Epithelial cell of proximal tubule (primary cell): ENCODE data around the gene ABHD8. TPM values are rescaled to one million over a fixed set of nuclear protein-coding genes. Genes with fewer than 3 reads are reported as not detected.
"Not testable (repeated sequence)": the region's sequence is repeated elsewhere in the genome, so short reads cannot be mapped to it uniquely, and the experiment has no call there.

Source experiments
- DNase-seq: peaks from one replicate; pipeline ENCODE4 v3.0.0-alpha.2; 2011; ENCODE audit warnings: low read depth
- H3K4me3 ChIP-seq: 2 replicates; pipeline ENCODE4 v1.5.1; 2011; ENCODE audit warnings: low read depth, mild to moderate bottlenecking, low read length
- CTCF ChIP-seq: conservative IDR thresholded peaks from 2 replicates; pipeline ENCODE4 v1.5.1; 2012; ENCODE audit warnings: low read depth, mild to moderate bottlenecking, low read length
- total RNA-seq: library from RNA; depleted of rRNA; stranded (reverse); fragments of >200 nt; gene quantifications from 2 replicates; pipeline ENCODE4 v1.2.3, GENCODE V29; 2015

ABHD8 gene
- total RNA-seq, 1 donor from 2014 or later, result 10.3 TPM

- no peak for DNase-seq
- no peak for TF ChIP-seq CTCF
- H3K4me3 ChIP-seq, result no peak overlapping the region
Observed at GRCh38 chr19:17303940-17304267, 679 bp upstream of the ABHD8 start.

DNA sequence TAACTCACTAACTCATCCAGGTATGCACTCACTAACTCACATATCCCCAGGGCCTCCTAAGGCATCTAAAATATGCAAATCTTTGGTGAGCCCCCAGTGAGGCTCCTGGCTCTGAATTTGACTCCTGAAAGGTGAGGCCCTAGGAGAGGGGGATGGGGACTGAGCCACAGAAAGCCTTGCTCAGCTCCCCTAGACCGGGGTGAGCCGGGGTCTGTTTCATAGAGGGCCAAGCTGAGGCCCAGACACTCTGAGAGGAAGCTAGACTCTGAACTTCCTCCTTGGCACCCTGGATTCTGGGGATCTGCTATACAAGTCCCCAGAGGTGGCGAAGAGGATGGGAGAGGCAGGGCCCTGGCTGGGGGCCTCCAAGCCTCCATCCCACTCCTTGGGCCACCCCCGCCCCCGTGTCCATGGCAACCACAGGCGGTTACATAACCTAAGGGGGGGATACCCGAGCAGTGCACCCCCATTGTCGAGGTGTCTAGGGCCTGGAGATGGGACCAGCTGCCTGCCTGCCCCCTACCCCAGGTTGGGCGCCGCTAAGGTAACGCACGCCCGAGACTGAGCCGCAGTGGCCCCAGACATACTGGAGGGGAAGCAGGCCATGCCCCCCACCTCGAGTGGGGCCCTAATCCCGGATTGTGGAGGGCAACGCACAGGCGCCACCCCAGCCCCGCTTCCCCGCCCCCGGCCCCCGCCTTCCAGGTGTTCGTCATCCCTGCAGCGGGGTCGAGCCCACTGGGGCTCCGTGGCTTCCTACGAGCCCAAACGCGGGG is 646 bp downstream of the ABHD8 start:
- peak overlapping the region; percentile 86 for H3K4me3 ChIP-seq
- DNase-seq, result no peak
- no peak for TF ChIP-seq CTCF

DNA sequence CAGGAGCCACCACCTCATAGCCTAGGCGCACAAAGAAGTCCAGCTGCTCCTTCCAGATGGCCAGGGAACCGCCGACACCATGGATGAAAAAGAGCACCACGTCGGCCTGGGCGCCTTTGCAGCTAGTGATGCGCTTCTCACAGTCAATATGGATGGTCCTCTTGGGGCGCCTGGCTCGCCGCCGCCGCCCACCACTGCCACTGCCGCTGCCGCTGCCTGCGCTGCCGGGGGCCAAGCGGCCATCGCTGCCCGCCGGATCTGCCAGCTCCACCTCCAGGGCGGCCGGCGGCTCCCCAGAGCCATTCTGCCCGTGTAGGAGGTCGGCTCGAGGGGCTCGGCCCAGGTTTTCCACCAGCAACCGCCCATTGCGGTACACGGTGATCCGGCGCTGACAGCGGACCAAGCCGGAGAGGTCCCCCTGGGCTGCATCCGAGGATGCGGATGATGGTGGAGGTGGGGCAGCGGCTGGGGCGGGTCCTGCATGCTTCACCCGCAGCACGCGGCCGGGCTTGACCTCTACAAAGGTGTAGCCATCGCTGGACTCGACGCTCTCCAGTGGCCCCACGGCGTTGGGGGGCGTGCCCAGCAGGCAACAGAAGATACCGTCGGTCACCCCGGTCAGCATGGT is 2.1 kb downstream of the ABHD8 start:
- no peak for DNase-seq
- TF ChIP-seq CTCF, result no peak
- H3K4me3 ChIP-seq, result no peak overlapping the region

DNA sequence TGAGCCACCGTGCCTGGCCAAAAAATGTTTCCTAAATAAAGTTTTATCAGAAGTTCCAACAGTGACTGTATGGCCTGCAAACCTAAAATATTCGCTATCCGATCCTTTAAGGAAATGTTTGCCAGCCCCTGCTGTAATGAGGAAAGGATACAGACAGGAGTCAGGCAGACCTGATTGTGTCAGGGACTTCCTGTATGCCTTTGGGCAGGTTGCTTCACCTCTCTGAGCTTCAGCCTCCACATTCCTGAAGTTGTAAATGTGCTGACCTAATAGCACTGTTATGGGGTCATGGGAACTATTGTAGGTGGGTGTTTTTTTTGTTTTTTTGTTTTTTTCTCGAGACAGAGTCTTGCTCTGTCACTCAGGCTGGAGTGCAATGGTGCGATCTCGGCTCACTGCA is 6.2 kb downstream of the ABHD8 start:
- TF ChIP-seq CTCF, result no peak
- DNase-seq, result no peak
- no peak overlapping the region for H3K4me3 ChIP-seq

- peak; percentile 48 for TF ChIP-seq CTCF
- no peak for DNase-seq
- H3K4me3 ChIP-seq, result no peak overlapping the region
Observed at GRCh38 chr19:17296273-17296672, 7.0 kb downstream of the ABHD8 start.

- H3K4me3 ChIP-seq, DNase-seq: not testable (repeated sequence)
Observed at GRCh38 chr19:17295551-17295950, 7.7 kb downstream of the ABHD8 start.

GRCh38 chr19:17294051-17294891 is 9.0 kb downstream of the ABHD8 start:
- no peak overlapping the region for H3K4me3 ChIP-seq
- no peak for TF ChIP-seq CTCF
- DNase-seq, result no peak
